ACC112 (cell line): Measurements from ENCODE around the gene ARMC9.

ENCODE experiments used
- H2AFZ ChIP-seq: fragments of 200-600 bp; sonication (generic); one replicate; pipeline ENCODE4 v1.6.0; 2017; ENCODE audit warnings: antibody characterized with exemption, low read length; ENCODE audit not compliant: unreplicated experiment
- H3K27ac ChIP-seq: fragments of 200-600 bp; sonication (generic); 2 replicates; pipeline ENCODE4 v1.5.1; 2014; ENCODE audit warnings: low read depth, mild to moderate bottlenecking, antibody characterized with exemption, low read length, moderate library complexity
- H3K27me3 ChIP-seq: fragments of 200-600 bp; sonication (generic); 2 replicates; pipeline ENCODE4 v1.6.1; 2014; ENCODE audit warnings: mild to moderate bottlenecking, antibody characterized with exemption, low read length, moderate library complexity, mixed read lengths; ENCODE audit not compliant: insufficient read depth
- H3K36me3 ChIP-seq: fragments of 200-600 bp; sonication (generic); 2 replicates; pipeline ENCODE4 v1.6.1; 2016; ENCODE audit warnings: mild to moderate bottlenecking, antibody characterized with exemption, low read length, moderate library complexity, mixed read lengths; ENCODE audit not compliant: insufficient read depth
- H3K4me1 ChIP-seq: fragments of 200-600 bp; sonication (generic); one replicate; pipeline ENCODE4 v1.6.1; 2016; ENCODE audit warnings: low read length, mixed read lengths; ENCODE audit not compliant: insufficient read depth, unreplicated experiment, control insufficient read depth
- H3K4me3 ChIP-seq: fragments of 200-600 bp; sonication (generic); 2 replicates; pipeline ENCODE4 v1.5.1; 2014; ENCODE audit warnings: mild to moderate bottlenecking, low read depth, low read length
- H3K79me2 ChIP-seq: fragments of 200-600 bp; sonication (generic); one replicate; pipeline ENCODE4 v1.6.0; 2016; ENCODE audit warnings: low read length; ENCODE audit not compliant: control insufficient read depth, unreplicated experiment, insufficient read depth

Gene ARMC9

GRCh38 chr2:231394211-231395141 is 196.0 kb downstream of the ARMC9 start:
- Histone ChIP-seq H3K79me2 (no peaks in the 10 kb centered on the region), H3K4me1 (no peaks in the 10 kb centered on the region), H3K27me3 (peaks cover 27% of the 10 kb centered on the region), H3K27ac (no peak overlapping the region), H3K36me3 (no peaks in the 10 kb centered on the region), H3K4me3 (no peak overlapping the region), H2AFZ (no peak overlapping the region)

DNA sequence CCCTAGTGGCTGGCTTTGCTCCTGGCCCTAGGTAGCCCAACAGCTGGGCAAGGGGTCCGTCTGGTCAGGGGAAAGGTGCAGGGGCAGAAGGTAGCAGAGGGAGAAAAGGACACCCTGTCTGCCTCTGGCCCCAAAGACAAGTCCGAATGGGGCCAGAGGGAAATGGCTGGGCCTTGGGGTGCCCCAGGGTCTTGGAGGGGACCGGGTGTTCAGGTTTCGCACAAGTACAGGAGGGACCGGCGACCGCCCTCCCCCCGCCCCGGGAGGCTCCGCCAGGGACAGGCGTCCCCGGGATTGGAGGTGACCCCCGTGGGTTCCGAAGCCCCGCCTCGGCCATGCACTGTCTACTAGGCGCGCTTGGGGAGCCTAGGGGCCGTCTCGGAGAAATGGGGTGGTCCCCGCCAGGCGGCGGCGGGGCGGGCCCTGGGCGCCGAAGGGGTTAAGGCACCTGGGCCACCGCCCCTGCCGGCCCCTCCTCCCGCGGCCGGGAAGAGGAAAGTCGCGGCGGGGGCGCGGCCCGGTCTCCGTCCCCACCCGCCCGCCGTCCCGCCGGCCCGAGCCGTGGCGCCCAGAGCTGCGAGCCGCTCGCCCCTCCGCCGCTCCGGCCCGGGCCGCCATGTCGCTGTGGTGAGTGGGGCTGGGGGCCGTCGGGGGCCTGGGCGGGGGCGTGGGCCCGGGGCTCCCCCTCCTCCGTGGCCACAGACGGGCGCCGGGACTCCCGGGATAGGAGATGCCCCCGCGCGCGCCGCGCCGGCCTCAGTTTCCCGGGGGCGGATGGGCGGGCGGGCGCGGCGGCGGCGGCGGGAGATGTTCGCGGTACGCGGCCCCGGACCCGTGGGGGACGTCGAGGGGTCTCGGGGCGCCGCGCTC is 197.0 kb downstream of the ARMC9 start, which contains the start of gene B3GNT7:
Gene B3GNT7, plus strand, starts transcription at position 523 of the 870 bp plus-strand sequence. Its CDS starts 94 bp downstream, at position 617.
- Histone ChIP-seq H3K27me3 (peaks cover 27% of the 10 kb centered on the region), H3K4me1 (peaks cover 5% of the 10 kb centered on the region), H3K36me3 (no peaks in the 10 kb centered on the region), H2AFZ (no peak within 1 kb of the TSS), H3K27ac (no peak within 1 kb of the TSS), H3K79me2 (no peaks in the 10 kb centered on the region), H3K4me3 (no peak within 1 kb of the TSS)

GRCh38 chr2:231396058-231396821 is 197.8 kb downstream of the ARMC9 start:
- Histone ChIP-seq H3K36me3 (no peaks in the 10 kb centered on the region), H3K4me1 (peaks cover 6% of the 10 kb centered on the region), H2AFZ (no peak overlapping the region), H3K79me2 (no peaks in the 10 kb centered on the region), H3K4me3 (no peak overlapping the region), H3K27ac (no peak overlapping the region), H3K27me3 (peaks cover 27% of the 10 kb centered on the region)

DNA sequence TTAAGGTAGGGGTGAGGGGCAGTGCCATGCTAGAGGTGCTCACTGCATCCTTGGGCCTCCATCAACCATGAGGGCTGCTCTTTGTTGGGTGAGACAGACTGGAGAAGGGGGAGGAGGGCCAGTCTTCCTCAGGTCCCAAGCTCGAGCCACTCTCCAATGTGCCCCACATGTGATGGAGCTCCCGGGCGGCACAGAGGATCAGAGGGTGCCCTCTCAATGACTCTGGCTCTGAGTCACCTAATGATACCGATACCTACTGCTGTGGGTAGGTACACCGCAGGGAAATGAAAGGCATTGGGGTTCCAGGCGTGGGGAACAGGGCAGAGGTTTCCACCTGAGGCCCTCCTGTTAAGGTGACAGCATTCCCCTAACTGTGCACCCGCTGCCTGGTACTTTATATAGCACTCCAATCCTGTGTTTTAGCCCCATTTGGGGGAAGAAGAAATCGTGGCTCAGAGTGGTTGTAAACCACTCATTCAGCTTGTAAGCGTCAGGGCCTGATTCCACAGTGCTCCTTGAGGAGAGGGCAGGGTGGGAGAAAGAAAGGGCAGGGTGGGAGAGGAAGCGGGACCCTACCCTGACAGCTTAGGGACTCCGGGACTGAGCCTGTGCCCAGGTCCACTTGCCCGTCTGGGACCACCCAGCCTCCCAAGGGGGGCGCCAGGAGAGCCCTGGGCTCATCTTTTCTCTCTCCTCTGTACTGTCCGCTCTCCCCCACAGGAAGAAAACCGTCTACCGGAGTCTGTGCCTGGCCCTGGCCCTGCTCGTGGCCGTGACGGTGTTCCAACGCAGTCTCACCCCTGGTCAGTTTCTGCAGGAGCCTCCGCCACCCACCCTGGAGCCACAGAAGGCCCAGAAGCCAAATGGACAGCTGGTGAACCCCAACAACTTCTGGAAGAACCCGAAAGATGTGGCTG is 198.8 kb downstream of the ARMC9 start:
- peaks cover 27% of the 10 kb centered on the region for H3K27me3 ChIP-seq
- H3K79me2 ChIP-seq, result no peaks in the 10 kb centered on the region
- H3K4me1 ChIP-seq, result peaks cover 6% of the 10 kb centered on the region

GRCh38 chr2:231397928-231398294 is 199.5 kb downstream of the ARMC9 start:
- peaks cover 6% of the 10 kb centered on the region for H3K4me1 ChIP-seq
- peaks cover 27% of the 10 kb centered on the region for H3K27me3 ChIP-seq
- no peaks in the 10 kb centered on the region for H3K79me2 ChIP-seq
- no peak overlapping the region for H3K27ac ChIP-seq
- H3K4me3 ChIP-seq, result no peak overlapping the region
- no peak overlapping the region for H2AFZ ChIP-seq
- no peaks in the 10 kb centered on the region for H3K36me3 ChIP-seq

More for the DNA sequence above, 198.8 kb downstream of the ARMC9 start:
- Histone ChIP-seq H3K4me3 (no peak overlapping the region), H2AFZ (no peak overlapping the region), H3K27ac (no peak overlapping the region), H3K36me3 (no peaks in the 10 kb centered on the region)

GRCh38 chr2:231398585-231398984 is 200.2 kb downstream of the ARMC9 start:
- no peaks in the 10 kb centered on the region for H3K79me2 ChIP-seq
- H3K36me3 ChIP-seq, result no peaks in the 10 kb centered on the region
- peaks cover 6% of the 10 kb centered on the region for H3K4me1 ChIP-seq
- no peak overlapping the region for H3K27ac ChIP-seq
- H3K27me3 ChIP-seq, result peaks cover 27% of the 10 kb centered on the region
- no peak overlapping the region for H3K4me3 ChIP-seq
- no peak overlapping the region for H2AFZ ChIP-seq

DNA sequence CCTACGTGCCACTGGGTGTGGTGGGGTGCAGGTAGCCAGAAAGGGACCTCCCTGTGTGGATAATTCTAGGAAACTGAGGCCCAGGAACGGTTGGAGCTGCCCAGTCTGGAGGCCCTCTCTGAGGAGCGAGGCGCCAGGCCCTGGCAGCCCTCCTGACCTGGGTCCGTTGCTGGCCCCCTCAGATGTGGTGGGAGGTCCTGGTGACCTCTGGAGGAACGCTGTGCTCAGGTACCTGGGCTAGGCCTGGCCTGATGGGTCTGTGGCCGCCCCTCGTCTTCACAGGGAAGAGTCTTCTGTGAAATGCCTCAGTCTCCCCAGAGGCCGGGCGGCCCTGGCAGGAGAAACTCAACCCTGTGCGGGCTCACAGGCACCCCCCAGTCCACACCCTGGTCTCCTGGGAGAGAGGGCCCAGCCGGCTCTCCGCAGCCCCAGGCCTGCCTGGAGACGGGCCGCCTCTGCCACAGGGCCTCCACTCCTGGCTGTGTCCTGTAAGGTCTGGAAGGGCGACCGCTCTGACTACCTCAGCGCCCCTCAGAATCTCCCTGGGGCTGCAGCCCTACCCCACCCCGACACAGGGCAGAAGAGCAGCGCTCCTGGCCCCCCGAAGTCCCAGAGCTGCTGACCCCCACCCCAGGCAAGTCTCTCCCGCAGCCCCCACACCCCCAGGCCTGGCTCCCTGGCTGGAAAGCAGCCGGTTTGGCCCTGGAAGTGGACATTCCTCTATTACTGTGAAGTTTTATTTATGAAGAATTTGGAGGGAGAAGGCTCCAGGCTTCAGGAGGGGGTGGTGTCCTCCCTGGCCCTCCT is 200.8 kb downstream of the ARMC9 start:
- no peak overlapping the region for H3K4me3 ChIP-seq
- H2AFZ ChIP-seq, result no peak overlapping the region
- no peaks in the 10 kb centered on the region for H3K79me2 ChIP-seq
- H3K27ac ChIP-seq, result no peak overlapping the region
- peaks cover 6% of the 10 kb centered on the region for H3K4me1 ChIP-seq
- peaks cover 26% of the 10 kb centered on the region for H3K27me3 ChIP-seq
- no peaks in the 10 kb centered on the region for H3K36me3 ChIP-seq

- no peaks in the 10 kb centered on the region for H3K36me3 ChIP-seq
- H3K4me3 ChIP-seq, result no peak overlapping the region
- peak overlapping the region; percentile 78 for H2AFZ ChIP-seq
- H3K79me2 ChIP-seq, result no peaks in the 10 kb centered on the region
- H3K27me3 ChIP-seq, result peaks cover 18% of the 10 kb centered on the region
- H3K27ac ChIP-seq, result no peak overlapping the region
- H3K4me1 ChIP-seq, result peaks cover 6% of the 10 kb centered on the region
These were observed 201.6 kb downstream of the ARMC9 start for GRCh38 chr2:231399853-231400680.
